ENCODE data around the gene CCNC.

DNA sequence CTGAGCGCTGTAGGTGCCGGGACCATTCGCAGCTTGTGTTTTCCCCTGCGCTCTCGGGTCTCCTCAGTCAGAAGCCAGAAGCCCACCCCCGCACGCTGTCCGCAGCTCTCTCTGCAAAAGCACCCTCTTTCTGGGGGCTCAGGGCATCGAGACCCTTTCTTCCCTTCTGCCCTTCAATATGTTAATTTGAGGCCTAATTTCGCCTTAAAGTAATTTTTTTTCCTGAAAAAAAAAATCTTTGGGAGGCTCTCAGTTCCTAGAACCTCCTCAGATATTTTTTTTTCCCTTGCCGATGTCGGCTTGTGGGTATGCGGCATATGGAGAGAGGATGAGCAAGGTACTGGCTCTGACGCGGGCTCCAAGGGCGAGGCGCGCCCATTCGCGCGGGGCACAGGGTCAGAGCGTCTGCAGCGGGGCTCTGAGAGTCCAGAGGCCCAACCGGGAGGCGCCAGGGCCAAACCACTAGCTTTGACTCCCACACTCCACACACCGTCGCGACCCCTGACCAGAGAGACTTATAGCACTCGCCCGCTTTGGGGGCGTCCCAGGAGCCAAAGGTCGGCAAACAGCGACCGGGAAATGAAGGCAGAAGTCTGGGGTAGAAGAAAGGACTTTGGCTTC lies 39.1 kb upstream of the CCNC start:
- TF ChIP-seq POLR2AphosphoS5 (IDR thresholded peaks at IDR 0.05; ENCODE audit: borderline replicate concordance, low read depth, low read length): no peak
- no peak for TF ChIP-seq EZH2 (IDR thresholded peaks at IDR 0.05)

Data from SK-N-MC (cell line).